HCT116 (cell line): ENCODE measurements around the gene CRMP1. TPM values are rescaled to one million over a fixed set of nuclear protein-coding genes. Genes with fewer than 3 reads are reported as not detected.

ENCODE experiments used
- ATAC-seq: fragments of 200-7000 bp; cut with Tn5 transposase; 2 replicates; pipeline ENCODE4 v1.9.1; 2020; ENCODE audit warnings: mild to moderate bottlenecking, moderate library complexity
- BruUV-seq: library from RNA; stranded (reverse); fragments of 400-500 nt; replicated peaks from 2 replicates; lab custom pipeline; 2021; lab: Mats Ljungman, UMichigan
- CTCF ChIA-PET: fragments of 300-600 bp; sonication (Branson Sonifier 250); formaldehyde crosslinking; loops from one replicate; lab custom pipeline; 2021; ENCODE audit warnings: antibody characterized with exemption; lab: Charles Lee
- POLR2A ChIA-PET: fragments of 300-600, 350-600 bp; sonication (Branson Sonifier 250); formaldehyde crosslinking; loops from one replicate; lab custom pipeline; 2021; ENCODE audit warnings: antibody characterized with exemption; lab: Charles Lee
- RAD21 ChIA-PET, 2 experiments: fragments of 300-600 bp; sonication (Branson Sonifier 250); formaldehyde crosslinking; loops; one replicate each; lab custom pipeline; 2023; ENCODE audit warnings: low total read pairs in 2 of 2; ENCODE audit not compliant: uncharacterized antibody in 2 of 2, unreplicated experiment in 2 of 2, low non-redundant PET in 1 of 2; lab: Charles Lee
- DNase-seq: peaks from one replicate; pipeline ENCODE4 v3.0.0-alpha.2; 2010; ENCODE audit warnings: low read depth, low spot score
- H2AFZ ChIP-seq: fragments of 200-600 bp; shearing (Covaris generic), sonication (generic); 2 replicates; pipeline ENCODE4 v1.6.1; 2017; ENCODE audit warnings: low read depth, mixed run types, mixed read lengths, antibody characterized with exemption, low read length; ENCODE audit not compliant: poor library complexity, severe bottlenecking
- H3K27ac ChIP-seq: 2 replicates; pipeline ENCODE4 v1.5.1; 2012; ENCODE audit warnings: low read depth, low read length
- H3K27me3 ChIP-seq: fragments of 200-600 bp; sonication (generic); 2 replicates; pipeline ENCODE4 v1.6.1; 2016; ENCODE audit warnings: mixed run types, low read length, mixed read lengths; ENCODE audit not compliant: insufficient read depth
- H3K36me3 ChIP-seq, 2 experiments: fragments of 200-500 bp in 1 of 2; fragments of 200-600 bp in 1 of 2; sonication (Bioruptor generic) in 1 of 2; sonication (generic) in 1 of 2; 2 replicates each; pipeline versions ENCODE4 v1.5.1 to v1.6.1; 2014 to 2016; ENCODE audit warnings: low read length in 2 of 2, inconsistent platforms in 1 of 2, mixed read lengths in 1 of 2, mixed run types in 1 of 2; ENCODE audit not compliant: insufficient read depth in 2 of 2, control insufficient read depth in 1 of 2
- H3K4me1 ChIP-seq, 2 experiments: fragments of 200-600 bp in 1 of 2; sonication (generic) in 1 of 2; 2 replicates each; pipeline versions ENCODE4 v1.5.1 to v1.6.1; 2012 to 2017; ENCODE audit warnings: low read length in 2 of 2, inconsistent platforms in 1 of 2, mild to moderate bottlenecking in 1 of 2, mixed read lengths in 1 of 2, mixed run types in 1 of 2, moderate library complexity in 1 of 2; ENCODE audit not compliant: insufficient read depth in 2 of 2, control insufficient read depth in 1 of 2
- H3K4me2 ChIP-seq: fragments of 200-600 bp; sonication (generic); 2 replicates; pipeline ENCODE4 v1.6.1; 2017; ENCODE audit warnings: mixed run types, low read length, mixed read lengths
- H3K4me3 ChIP-seq, 2 experiments: fragments of 200-600 bp in 1 of 2; sonication (generic) in 1 of 2; replicated peaks in 1 of 2; 2 replicates each; pipeline ENCODE4 v1.5.1; 2011 to 2016; ENCODE audit warnings: low read length in 2 of 2, control low read depth in 1 of 2, low read depth in 1 of 2, mild to moderate bottlenecking in 1 of 2, mixed read lengths in 1 of 2, mixed run types in 1 of 2
- H3K79me2 ChIP-seq: fragments of 200-600 bp; sonication (generic); 2 replicates; pipeline ENCODE4 v1.6.1; 2017; ENCODE audit warnings: mild to moderate bottlenecking, mixed run types, low read length, moderate library complexity, mixed read lengths; ENCODE audit not compliant: insufficient read depth
- H3K9ac ChIP-seq: fragments of 200-600 bp; sonication (generic); 2 replicates; pipeline ENCODE4 v1.6.1; 2016; ENCODE audit warnings: low read length, mixed read lengths
- H3K9me2 ChIP-seq: fragments of 200-600 bp; sonication (generic), shearing (Covaris generic); 2 replicates; pipeline ENCODE4 v1.6.1; 2017; ENCODE audit warnings: mixed run types, mild to moderate bottlenecking, moderate library complexity; ENCODE audit not compliant: insufficient read depth
- H3K9me3 ChIP-seq, 2 experiments: fragments of 200-500 bp in 1 of 2; fragments of 200-600 bp in 1 of 2; sonication (Bioruptor generic) in 1 of 2; sonication (generic) in 1 of 2; 2 replicates each; pipeline ENCODE4 v1.6.1; 2014 to 2017; ENCODE audit warnings: low read length in 2 of 2, mixed read lengths in 2 of 2, inconsistent platforms in 1 of 2, low read depth in 1 of 2, mild to moderate bottlenecking in 1 of 2, mixed run types in 1 of 2, moderate library complexity in 1 of 2; ENCODE audit not compliant: control insufficient read depth in 1 of 2, insufficient read depth in 1 of 2
- H4K20me1 ChIP-seq: fragments of 200-600 bp; sonication (generic), shearing (Covaris generic); 2 replicates; pipeline ENCODE4 v1.6.1; 2017; ENCODE audit warnings: mixed run types, mild to moderate bottlenecking, moderate library complexity; ENCODE audit not compliant: insufficient read depth
- intact Hi-C: fragments of 100-400 bp; cut with micrococcal nuclease; formaldehyde crosslinking; loops from 2 replicates; pipeline ENCODE4 v1.10.0; 2022
- total RNA-seq: library from RNA; stranded (reverse); gene quantifications from one replicate; pipeline ENCODE4 v1.2.1, GENCODE V29; 2021; ENCODE audit not compliant: unreplicated experiment
- TF ChIP-seq, protein P1 (sequence below): IDR thresholded peaks from 2 replicates; pipeline ENCODE4 v1.6.1; 2012; ENCODE audit warnings: low read depth
- TF ChIP-seq, protein P2 (sequence below), 3 experiments: fragments of 200-600 bp in 1 of 3; sonication (generic) in 1 of 3; IDR thresholded peaks in 2 of 3; conservative IDR thresholded peaks in 1 of 3; 2 replicates each; pipeline ENCODE4 v1.5.1; 2012 to 2017; ENCODE audit warnings: low read depth in 2 of 3, low read length in 2 of 3, antibody characterized with exemption in 1 of 3, borderline replicate concordance in 1 of 3, control low read depth in 1 of 3, mild to moderate bottlenecking in 1 of 3, mixed read lengths in 1 of 3, mixed run types in 1 of 3, moderate library complexity in 1 of 3; ENCODE audit not compliant: insufficient read depth in 1 of 3

Gene CRMP1
- total RNA-seq, 1 experiment from 2014 or later: not detected

DNA sequence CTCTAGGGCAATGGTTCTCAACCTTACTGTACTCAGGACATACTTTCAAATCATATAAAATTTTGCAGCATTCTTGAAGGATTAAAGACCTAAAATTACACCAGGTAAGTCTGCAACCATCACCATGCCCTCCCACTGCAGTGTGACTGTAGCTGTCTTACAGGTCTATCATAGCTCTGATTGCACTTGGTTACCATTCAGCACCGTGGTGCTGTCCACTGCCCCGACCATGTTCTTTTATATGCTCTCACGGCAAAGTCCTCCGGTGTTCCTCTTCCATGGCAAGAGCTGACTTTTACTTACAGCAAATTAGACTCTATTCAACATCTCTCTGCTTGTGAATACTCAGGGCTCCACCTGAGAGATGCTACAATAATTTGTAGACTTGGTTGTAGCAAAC is 11.5 kb downstream of the CRMP1 start:
- CTCF ChIA-PET: no interaction called here
- H3K9me3 ChIP-seq: no peaks in the 10 kb centered on the region

More for the DNA sequence above, 11.5 kb downstream of the CRMP1 start:
- Histone ChIP-seq H3K4me1 (no peaks in the 10 kb centered on the region), H3K4me2 (no peak overlapping the region), H4K20me1 (no peaks in the 10 kb centered on the region), H3K27ac (no peak overlapping the region), H3K36me3 (no peaks in the 10 kb centered on the region), H3K9me2 (no peaks in the 10 kb centered on the region), H3K79me2 (no peaks in the 10 kb centered on the region), H3K27me3 (peaks cover 47% of the 10 kb centered on the region), H3K9ac (no peak overlapping the region), H3K4me3 (no peak overlapping the region), H2AFZ (no peak overlapping the region)
- ChIA-PET POLR2A (no interaction called here), RAD21 (no interaction called here)
- intact Hi-C loops: no loop called here
- no TSS peak for BruUV-seq
- TF ChIP-seq, protein P1, sequence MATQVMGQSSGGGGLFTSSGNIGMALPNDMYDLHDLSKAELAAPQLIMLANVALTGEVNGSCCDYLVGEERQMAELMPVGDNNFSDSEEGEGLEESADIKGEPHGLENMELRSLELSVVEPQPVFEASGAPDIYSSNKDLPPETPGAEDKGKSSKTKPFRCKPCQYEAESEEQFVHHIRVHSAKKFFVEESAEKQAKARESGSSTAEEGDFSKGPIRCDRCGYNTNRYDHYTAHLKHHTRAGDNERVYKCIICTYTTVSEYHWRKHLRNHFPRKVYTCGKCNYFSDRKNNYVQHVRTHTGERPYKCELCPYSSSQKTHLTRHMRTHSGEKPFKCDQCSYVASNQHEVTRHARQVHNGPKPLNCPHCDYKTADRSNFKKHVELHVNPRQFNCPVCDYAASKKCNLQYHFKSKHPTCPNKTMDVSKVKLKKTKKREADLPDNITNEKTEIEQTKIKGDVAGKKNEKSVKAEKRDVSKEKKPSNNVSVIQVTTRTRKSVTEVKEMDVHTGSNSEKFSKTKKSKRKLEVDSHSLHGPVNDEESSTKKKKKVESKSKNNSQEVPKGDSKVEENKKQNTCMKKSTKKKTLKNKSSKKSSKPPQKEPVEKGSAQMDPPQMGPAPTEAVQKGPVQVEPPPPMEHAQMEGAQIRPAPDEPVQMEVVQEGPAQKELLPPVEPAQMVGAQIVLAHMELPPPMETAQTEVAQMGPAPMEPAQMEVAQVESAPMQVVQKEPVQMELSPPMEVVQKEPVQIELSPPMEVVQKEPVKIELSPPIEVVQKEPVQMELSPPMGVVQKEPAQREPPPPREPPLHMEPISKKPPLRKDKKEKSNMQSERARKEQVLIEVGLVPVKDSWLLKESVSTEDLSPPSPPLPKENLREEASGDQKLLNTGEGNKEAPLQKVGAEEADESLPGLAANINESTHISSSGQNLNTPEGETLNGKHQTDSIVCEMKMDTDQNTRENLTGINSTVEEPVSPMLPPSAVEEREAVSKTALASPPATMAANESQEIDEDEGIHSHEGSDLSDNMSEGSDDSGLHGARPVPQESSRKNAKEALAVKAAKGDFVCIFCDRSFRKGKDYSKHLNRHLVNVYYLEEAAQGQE: peak; percentile 57
- TF ChIP-seq, protein P2, sequence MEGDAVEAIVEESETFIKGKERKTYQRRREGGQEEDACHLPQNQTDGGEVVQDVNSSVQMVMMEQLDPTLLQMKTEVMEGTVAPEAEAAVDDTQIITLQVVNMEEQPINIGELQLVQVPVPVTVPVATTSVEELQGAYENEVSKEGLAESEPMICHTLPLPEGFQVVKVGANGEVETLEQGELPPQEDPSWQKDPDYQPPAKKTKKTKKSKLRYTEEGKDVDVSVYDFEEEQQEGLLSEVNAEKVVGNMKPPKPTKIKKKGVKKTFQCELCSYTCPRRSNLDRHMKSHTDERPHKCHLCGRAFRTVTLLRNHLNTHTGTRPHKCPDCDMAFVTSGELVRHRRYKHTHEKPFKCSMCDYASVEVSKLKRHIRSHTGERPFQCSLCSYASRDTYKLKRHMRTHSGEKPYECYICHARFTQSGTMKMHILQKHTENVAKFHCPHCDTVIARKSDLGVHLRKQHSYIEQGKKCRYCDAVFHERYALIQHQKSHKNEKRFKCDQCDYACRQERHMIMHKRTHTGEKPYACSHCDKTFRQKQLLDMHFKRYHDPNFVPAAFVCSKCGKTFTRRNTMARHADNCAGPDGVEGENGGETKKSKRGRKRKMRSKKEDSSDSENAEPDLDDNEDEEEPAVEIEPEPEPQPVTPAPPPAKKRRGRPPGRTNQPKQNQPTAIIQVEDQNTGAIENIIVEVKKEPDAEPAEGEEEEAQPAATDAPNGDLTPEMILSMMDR (IDR thresholded peaks at IDR 0.05 in 2 of 3, conservative IDR thresholded peaks at IDR 0.05 in 1 of 3; ENCODE audit: borderline replicate concordance in 1 of 3, insufficient read depth in 1 of 3, low read depth in 2 of 3, low read length in 2 of 3): no peak
- DNase-seq: no peak
- no peak for ATAC-seq
